WTC11 (cell line): ENCODE measurements around the gene AQP5. TPM values are rescaled to one million over a fixed set of nuclear protein-coding genes. Genes with fewer than 3 reads are reported as not detected.

Experiments
- ATAC-seq: fragments of 200-7000 bp; cut with Tn5 transposase; 2 replicates; pipeline ENCODE4 v1.10.0; 2021; ENCODE audit warnings: mild to moderate bottlenecking, moderate library complexity
- CTCF ChIA-PET: fragments of 300-600 bp; sonication (Branson Sonifier 250); formaldehyde crosslinking; loops from one replicate; lab custom pipeline; 2021; ENCODE audit warnings: antibody characterized with exemption; lab: Charles Lee
- POLR2A ChIA-PET: fragments of 350-600 bp; sonication (Branson Sonifier 250); formaldehyde crosslinking; loops from one replicate; lab custom pipeline; 2021; ENCODE audit warnings: antibody characterized with exemption; lab: Charles Lee
- DNase-seq: peaks from one replicate; pipeline ENCODE4 v3.0.0; 2021; ENCODE audit warnings: low spot score
- H3K27ac Mint-ChIP-seq: 2 replicates; pipeline ENCODE4 v1.8.0; 2021; ENCODE audit warnings: mixed read lengths
- H3K27me3 Mint-ChIP-seq: 2 replicates; pipeline ENCODE4 v1.8.0; 2021; ENCODE audit warnings: low read depth, mild to moderate bottlenecking, moderate library complexity, mixed read lengths
- H3K36me3 Mint-ChIP-seq: 2 replicates; pipeline ENCODE4 v1.8.0; 2021; ENCODE audit warnings: mixed read lengths
- H3K4me1 Mint-ChIP-seq: 2 replicates; pipeline ENCODE4 v1.8.0; 2022; ENCODE audit warnings: mixed read lengths
- H3K4me3 Mint-ChIP-seq: 2 replicates; pipeline ENCODE4 v1.8.0; 2021; ENCODE audit warnings: mild to moderate bottlenecking, moderate library complexity, mixed read lengths
- H3K9me3 Mint-ChIP-seq: 2 replicates; pipeline ENCODE4 v1.8.0; 2021; ENCODE audit warnings: mixed read lengths
- AR ChIP-seq: fragments of 250-450 bp; sonication (Bioruptor Pico); IDR thresholded peaks from 2 replicates; pipeline ENCODE4 v1.9.0; 2021; ENCODE audit warnings: mild to moderate bottlenecking
- CBFB ChIP-seq: sonication (generic); formaldehyde crosslinking; IDR thresholded peaks from 2 replicates; pipeline ENCODE4 v1.8.1; 2022; ENCODE audit warnings: mild to moderate bottlenecking, low read depth, missing genetic modification reagents
- CREB1 ChIP-seq: sonication (generic); formaldehyde crosslinking; IDR thresholded peaks from 2 replicates; pipeline ENCODE4 v1.8.0; 2023; ENCODE audit warnings: mild to moderate bottlenecking, missing genetic modification reagents
- ELF4 ChIP-seq: sonication (generic); formaldehyde crosslinking; IDR thresholded peaks from 2 replicates; pipeline ENCODE4 v1.8.1; 2022; ENCODE audit warnings: low read depth, mild to moderate bottlenecking, moderate library complexity, missing genetic modification reagents
- FOXP1 ChIP-seq: sonication (generic); formaldehyde crosslinking; IDR thresholded peaks from 2 replicates; pipeline ENCODE4 v1.8.0; 2022; ENCODE audit warnings: missing genetic modification reagents, mild to moderate bottlenecking, moderate library complexity, borderline replicate concordance
- FOXP4 ChIP-seq: sonication (generic); formaldehyde crosslinking; IDR thresholded peaks from 2 replicates; pipeline ENCODE4 v1.8.0; 2022; ENCODE audit warnings: mild to moderate bottlenecking, missing genetic modification reagents
- GRHL2 ChIP-seq: fragments of 250-450 bp; sonication (Bioruptor Pico); IDR thresholded peaks from 2 replicates; pipeline ENCODE4 v1.8.0; 2022; ENCODE audit warnings: mild to moderate bottlenecking, moderate library complexity; ENCODE audit not compliant: insufficient replicate concordance, severe bottlenecking
- HMGA2 ChIP-seq: fragments of 250-450 bp; sonication (Bioruptor Pico); IDR thresholded peaks from 2 replicates; pipeline ENCODE4 v1.4.0; 2021; ENCODE audit warnings: mild to moderate bottlenecking, moderate library complexity
- IRF1 ChIP-seq: sonication (generic); formaldehyde crosslinking; IDR thresholded peaks from 2 replicates; pipeline ENCODE4 v1.8.0; 2023; ENCODE audit warnings: missing genetic modification reagents
- MAX ChIP-seq: sonication (generic); formaldehyde crosslinking; IDR thresholded peaks from 2 replicates; pipeline ENCODE4 v1.8.0; 2022; ENCODE audit warnings: mild to moderate bottlenecking, missing genetic modification reagents
- NFYB ChIP-seq: sonication (generic); formaldehyde crosslinking; conservative IDR thresholded peaks from 2 replicates; pipeline ENCODE4 v1.8.0; 2022; ENCODE audit warnings: low read depth, missing genetic modification reagents
- PRDM15 ChIP-seq: sonication (generic); formaldehyde crosslinking; IDR thresholded peaks from 2 replicates; pipeline ENCODE4 v1.8.0; 2022; ENCODE audit warnings: missing genetic modification reagents
- RELA ChIP-seq: sonication (generic); formaldehyde crosslinking; IDR thresholded peaks from 2 replicates; pipeline ENCODE4 v1.8.1; 2022; ENCODE audit warnings: missing genetic modification reagents, mild to moderate bottlenecking, borderline replicate concordance
- RORB ChIP-seq: fragments of 250-450 bp; sonication (Bioruptor Pico); IDR thresholded peaks from 2 replicates; pipeline ENCODE4 v1.9.0; 2021; ENCODE audit warnings: mild to moderate bottlenecking
- SOX15 ChIP-seq: fragments of 250-450 bp; sonication (Bioruptor Pico); IDR thresholded peaks from 2 replicates; pipeline ENCODE4 v1.9.0; 2021; ENCODE audit warnings: mild to moderate bottlenecking
- TEAD4 ChIP-seq: sonication (generic); formaldehyde crosslinking; IDR thresholded peaks from 2 replicates; pipeline ENCODE4 v1.8.0; 2022; ENCODE audit warnings: mild to moderate bottlenecking, missing genetic modification reagents
- ZNF219 ChIP-seq: sonication (generic); formaldehyde crosslinking; IDR thresholded peaks from 2 replicates; pipeline ENCODE4 v1.8.0; 2023; ENCODE audit warnings: missing genetic modification reagents, mild to moderate bottlenecking, borderline replicate concordance
- ZNF423 ChIP-seq: fragments of 250-450 bp; sonication (Bioruptor Pico); IDR thresholded peaks from 2 replicates; pipeline ENCODE4 v2.1.2; 2022; ENCODE audit warnings: mild to moderate bottlenecking, moderate library complexity
- total RNA-seq: library from RNA; stranded (reverse); gene quantifications from 3 replicates; pipeline ENCODE4 v1.2.3, GENCODE V29; 2021
- TF ChIP-seq, protein P1 (sequence below): sonication (generic); formaldehyde crosslinking; IDR thresholded peaks from 2 replicates; pipeline ENCODE4 v1.8.1; 2023; ENCODE audit warnings: mild to moderate bottlenecking, missing genetic modification reagents, moderate library complexity
- TF ChIP-seq, protein P2 (sequence below): sonication (generic); formaldehyde crosslinking; conservative IDR thresholded peaks from 2 replicates; pipeline ENCODE4 v1.8.1; 2022; ENCODE audit warnings: mild to moderate bottlenecking, missing genetic modification reagents

Gene AQP5
- total RNA-seq, 1 experiment from 2014 or later, result 2.8 TPM

GRCh38 chr12:49916129-49916919, 45.3 kb upstream of the AQP5 start:
- H3K36me3 Mint-ChIP-seq, result no peaks in the 10 kb centered on the region
- CTCF ChIA-PET, result interaction anchor here (0.7 to 1.8 kb wide), 3 partner anchors 29 to 175 kb away, joined by 3 to 12 read pairs (median 5); partner anchors contain the start of gene TMBIM6
- ATAC-seq (no peak), DNase-seq (no peak)
- no peaks in the 10 kb centered on the region for H3K9me3 Mint-ChIP-seq
- no peak overlapping the region for H3K4me3 Mint-ChIP-seq
- H3K27ac Mint-ChIP-seq, result no peak overlapping the region
- no peak for TF ChIP-seq CREB1 (CRISPR knock-in tag)
- peak; percentile 79 for TF ChIP-seq HMGA2 (CRISPR knock-in tag)
- H3K27me3 Mint-ChIP-seq, result no peaks in the 10 kb centered on the region; the same call in 1 of the 2 replicates
- peaks cover 10% of the 10 kb centered on the region for H3K4me1 Mint-ChIP-seq
- POLR2A ChIA-PET, result interaction anchor here (0.5 to 0.7 kb wide), 4 partner anchors 48 to 1060 kb away, joined by 3 to 7 read pairs (median 4); no protein-coding TSS in a partner anchor

GRCh38 chr12:49917166-49917787, 44.4 kb upstream of the AQP5 start:
- Mint-ChIP-seq H3K9me3 (no peaks in the 10 kb centered on the region), H3K4me1 (peaks cover 6% of the 10 kb centered on the region), H3K36me3 (no peaks in the 10 kb centered on the region), H3K27ac (peak overlapping the region; percentile 29; the same call in 1 of the 2 replicates), H3K4me3 (no peak overlapping the region), H3K27me3 (no peaks in the 10 kb centered on the region; the same call in 1 of the 2 replicates)
- DNase-seq (no peak), ATAC-seq (no peak)
- CTCF ChIA-PET, result interaction anchor here (1.8 kb wide), 1 partner anchor 28 kb away, joined by 12 read pairs; no protein-coding TSS in a partner anchor
- POLR2A ChIA-PET, result no interaction called here
- TF ChIP-seq, protein P1, sequence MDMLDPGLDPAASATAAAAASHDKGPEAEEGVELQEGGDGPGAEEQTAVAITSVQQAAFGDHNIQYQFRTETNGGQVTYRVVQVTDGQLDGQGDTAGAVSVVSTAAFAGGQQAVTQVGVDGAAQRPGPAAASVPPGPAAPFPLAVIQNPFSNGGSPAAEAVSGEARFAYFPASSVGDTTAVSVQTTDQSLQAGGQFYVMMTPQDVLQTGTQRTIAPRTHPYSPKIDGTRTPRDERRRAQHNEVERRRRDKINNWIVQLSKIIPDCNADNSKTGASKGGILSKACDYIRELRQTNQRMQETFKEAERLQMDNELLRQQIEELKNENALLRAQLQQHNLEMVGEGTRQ, result no peak
- TF ChIP-seq NFYB (CRISPR knock-in tag), result no peak
- TF ChIP-seq ZNF219, result no peak
- no peak for TF ChIP-seq RELA (CRISPR knock-in tag)
- no peak for TF ChIP-seq GRHL2 (CRISPR knock-in tag)
- TF ChIP-seq FOXP1, result no peak
- no peak for TF ChIP-seq CBFB
- TF ChIP-seq SOX15 (CRISPR knock-in tag), result no peak
- TF ChIP-seq PRDM15 (CRISPR knock-in tag), result no peak
- no peak for TF ChIP-seq IRF1
- no peak for TF ChIP-seq RORB (CRISPR knock-in tag)
- no peak for TF ChIP-seq ELF4 (CRISPR knock-in tag)
- no peak for TF ChIP-seq FOXP4
- TF ChIP-seq CREB1 (CRISPR knock-in tag), result no peak
- no peak for TF ChIP-seq MAX (CRISPR knock-in tag)
- no peak for TF ChIP-seq AR (CRISPR knock-in tag)
- TF ChIP-seq ZNF423, result no peak
- TF ChIP-seq, protein P2, sequence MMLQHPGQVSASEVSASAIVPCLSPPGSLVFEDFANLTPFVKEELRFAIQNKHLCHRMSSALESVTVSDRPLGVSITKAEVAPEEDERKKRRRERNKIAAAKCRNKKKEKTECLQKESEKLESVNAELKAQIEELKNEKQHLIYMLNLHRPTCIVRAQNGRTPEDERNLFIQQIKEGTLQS (CRISPR knock-in tag), result no peak
- no peak for TF ChIP-seq TEAD4 (CRISPR knock-in tag)
